Glutamatergic neuron (in vitro differentiated cells): Measurements from ENCODE around the gene PIGA. TPM values are rescaled to one million over a fixed set of nuclear protein-coding genes. Genes with fewer than 3 reads are reported as not detected.
A peak's percentile ranks its signal among the peaks of the same experiment; 100 is the strongest.

ENCODE experiments used
- DNase-seq: peaks from one replicate; pipeline ENCODE4 v3.0.0; 2022
- H3K27ac Mint-ChIP-seq: one replicate; pipeline ENCODE4 v1.8.0; 2020; ENCODE audit warnings: mild to moderate bottlenecking, mixed read lengths, inconsistent platforms; ENCODE audit not compliant: unreplicated experiment
- H3K27me3 Mint-ChIP-seq: one replicate; pipeline ENCODE4 v1.8.0; 2020; ENCODE audit warnings: mild to moderate bottlenecking, moderate library complexity, mixed read lengths, inconsistent platforms; ENCODE audit not compliant: unreplicated experiment
- H3K36me3 Mint-ChIP-seq: one replicate; pipeline ENCODE4 v1.8.0; 2020; ENCODE audit warnings: mild to moderate bottlenecking, mixed read lengths, inconsistent platforms; ENCODE audit not compliant: unreplicated experiment
- H3K4me1 Mint-ChIP-seq: one replicate; pipeline ENCODE4 v1.8.0; 2020; ENCODE audit warnings: mild to moderate bottlenecking, low read depth, mixed read lengths, inconsistent platforms; ENCODE audit not compliant: unreplicated experiment
- H3K4me3 Mint-ChIP-seq: one replicate; pipeline ENCODE4 v1.8.0; 2020; ENCODE audit warnings: mild to moderate bottlenecking, mixed read lengths, inconsistent platforms; ENCODE audit not compliant: unreplicated experiment
- H3K9me3 Mint-ChIP-seq: one replicate; pipeline ENCODE4 v1.8.0; 2020; ENCODE audit warnings: mild to moderate bottlenecking, moderate library complexity, mixed read lengths, inconsistent platforms; ENCODE audit not compliant: unreplicated experiment
- CTCF ChIP-seq: fragments of 200-600 bp; sonication (generic); IDR thresholded peaks from one replicate; pipeline ENCODE4 v1.5.0; 2021; ENCODE audit not compliant: partially characterized antibody, unreplicated experiment
- total RNA-seq: library from RNA; stranded (reverse); fragmentation: NEBNext Ultra II Directional; extraction: Animal tissue kit (Norgen Biotek cat#: 25700); gene quantifications from one replicate; pipeline ENCODE4 v1.2.1, GENCODE V29; 2021; ENCODE audit not compliant: unreplicated experiment

The PIGA gene
- total RNA-seq, 1 donor from 2014 or later = 11.3 TPM

DNA sequence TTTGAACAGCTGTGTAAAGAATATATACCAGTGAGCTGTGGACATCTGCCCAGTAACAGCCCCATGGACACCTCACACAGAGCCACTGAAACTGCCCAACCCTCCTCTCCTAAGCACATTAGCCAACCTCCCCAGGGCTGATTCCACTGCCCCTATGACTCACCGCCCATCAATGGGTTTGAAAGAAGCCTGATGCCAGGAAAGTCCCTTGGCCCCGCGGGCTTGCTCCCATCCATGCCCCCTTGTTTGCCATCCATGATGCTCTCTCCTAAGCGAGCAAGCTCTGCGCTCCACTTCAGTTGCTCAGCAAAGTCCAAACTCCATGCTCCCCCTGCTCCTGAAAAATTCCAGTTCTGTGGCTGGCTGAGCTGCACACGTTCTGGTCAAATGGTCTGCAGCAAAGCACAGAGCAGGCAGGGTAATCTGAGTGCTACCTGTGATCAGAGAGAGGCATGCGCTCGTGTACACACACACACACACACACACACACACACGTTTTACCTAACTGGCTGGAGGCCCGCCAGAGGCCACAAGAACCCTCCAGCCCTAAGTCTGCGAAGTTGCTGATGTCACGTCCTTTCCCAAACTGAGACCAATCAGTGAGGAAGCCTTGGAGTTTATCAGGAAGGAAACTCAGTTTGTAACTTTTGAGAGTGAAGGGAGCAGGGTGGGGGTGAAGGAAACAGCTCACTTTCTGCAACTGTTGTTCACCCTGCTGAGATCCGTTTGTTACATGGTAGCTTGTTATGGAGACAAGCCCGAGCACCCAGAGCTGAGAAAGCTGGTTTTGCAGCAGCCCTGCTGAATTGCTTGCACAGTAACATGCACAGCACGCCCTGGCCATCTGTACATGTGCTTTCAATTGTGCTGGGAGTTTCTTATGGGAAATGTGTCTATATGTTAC is 65.5 kb downstream of the PIGA start, which contains the start of gene ASB9:
ASB9 (minus strand) TSS at position 466 of the 904 bp plus-strand sequence; CDS start at position 257, 209 bp downstream.
- Mint-ChIP-seq H3K9me3 (no peaks in the 10 kb centered on the region), H3K27ac (peak within 1 kb of the TSS; percentile 38), H3K4me3 (no peak within 1 kb of the TSS), H3K4me1 (peaks cover 7% of the 10 kb centered on the region), H3K27me3 (peaks cover 6% of the 10 kb centered on the region), H3K36me3 (no peaks in the 10 kb centered on the region)
- TF ChIP-seq CTCF = no peak
- no peak for DNase-seq

Other genes starting within 250 kb of the PIGA start
- not detected for gene ASB9, start 65.4 kb downstream of the PIGA start, total RNA-seq
- gene ASB11, start 19.9 kb downstream of the PIGA start, total RNA-seq = not detected
- gene VEGFD, start 48.9 kb upstream of the PIGA start, total RNA-seq = 0.20 TPM
- gene PIR, start 157.8 kb upstream of the PIGA start, total RNA-seq = 2.6 TPM
- not detected for gene BMX, start 165.3 kb upstream of the PIGA start, total RNA-seq